IPS-18c (cell line): Measurements from ENCODE around the gene ARHGAP31.
"Not testable (repeated sequence)": the region's sequence is repeated elsewhere in the genome, so short reads cannot be mapped to it uniquely, and the experiment has no call there.

Experiments used
- H3K4me3 ChIP-seq: 2 replicates; pipeline ENCODE4 v1.7.0; 2013; ENCODE audit warnings: low read depth, mild to moderate bottlenecking, low read length, moderate library complexity; ENCODE audit not compliant: insufficient read depth
- H3K9me3 ChIP-seq: one replicate; pipeline ENCODE4 v1.6.1; 2013; ENCODE audit warnings: mild to moderate bottlenecking, low read length, moderate library complexity; ENCODE audit not compliant: control insufficient read depth, insufficient read depth

The ARHGAP31 gene

GRCh38 chr3:119310071-119310470, 15.9 kb downstream of the ARHGAP31 start:
- Histone ChIP-seq H3K9me3 (no peaks in the 10 kb centered on the region), H3K4me3 (peak overlapping the region; percentile 21; the same call in 1 of the 2 replicates)

- Histone ChIP-seq H3K4me3 (no peak overlapping the region), H3K9me3 (no peaks in the 10 kb centered on the region)
Measured at GRCh38 chr3:119311081-119311925, 17.1 kb downstream of the ARHGAP31 start.

- no peak overlapping the region for H3K4me3 ChIP-seq
- H3K9me3 ChIP-seq, result no peaks in the 10 kb centered on the region
Measured at GRCh38 chr3:119313461-119313860, 19.3 kb downstream of the ARHGAP31 start.

- Histone ChIP-seq H3K4me3 (no peak overlapping the region), H3K9me3 (no peaks in the 10 kb centered on the region)
Measured at GRCh38 chr3:119314821-119315220, 20.6 kb downstream of the ARHGAP31 start.

- H3K4me3 ChIP-seq, result no peak overlapping the region
- H3K9me3 ChIP-seq, result no peaks in the 10 kb centered on the region
Measured at GRCh38 chr3:119315600-119316312, 21.6 kb downstream of the ARHGAP31 start.

- H3K4me3 ChIP-seq, result no peak overlapping the region
- no peaks in the 10 kb centered on the region for H3K9me3 ChIP-seq
Measured at GRCh38 chr3:119316313-119316670, 22.1 kb downstream of the ARHGAP31 start.

- Histone ChIP-seq H3K4me3 (no peak overlapping the region), H3K9me3 (no peaks in the 10 kb centered on the region)
Measured at GRCh38 chr3:119318876-119319275, 24.7 kb downstream of the ARHGAP31 start.

- Histone ChIP-seq H3K9me3 (no peaks in the 10 kb centered on the region), H3K4me3 (no peak overlapping the region)
Measured at GRCh38 chr3:119319311-119319710, 25.1 kb downstream of the ARHGAP31 start.

- not testable (repeated sequence) for H3K9me3 ChIP-seq, H3K4me3 ChIP-seq
Measured at GRCh38 chr3:119320785-119321184, 26.6 kb downstream of the ARHGAP31 start.

GRCh38 chr3:119322021-119322834, 28.0 kb downstream of the ARHGAP31 start:
- H3K4me3 ChIP-seq, result peak overlapping the region; percentile 70
- no peaks in the 10 kb centered on the region for H3K9me3 ChIP-seq

- Histone ChIP-seq H3K4me3 (peak overlapping the region; percentile 70), H3K9me3 (no peaks in the 10 kb centered on the region)
Measured at GRCh38 chr3:119322835-119323722, 28.9 kb downstream of the ARHGAP31 start.

- Histone ChIP-seq H3K9me3 (no peaks in the 10 kb centered on the region), H3K4me3 (peak overlapping the region; percentile 70)
Measured at GRCh38 chr3:119323723-119324085, 29.5 kb downstream of the ARHGAP31 start.

- H3K4me3 ChIP-seq, result no peak overlapping the region
- H3K9me3 ChIP-seq, result no peaks in the 10 kb centered on the region
Measured at GRCh38 chr3:119324899-119325298, 30.7 kb downstream of the ARHGAP31 start.

GRCh38 chr3:119326976-119327375, 32.8 kb downstream of the ARHGAP31 start:
- H3K4me3 ChIP-seq, result no peak overlapping the region

GRCh38 chr3:119329551-119329950, 35.4 kb downstream of the ARHGAP31 start:
- H3K4me3 ChIP-seq, result no peak overlapping the region
- no peaks in the 10 kb centered on the region for H3K9me3 ChIP-seq

More at GRCh38 chr3:119326976-119327375, 32.8 kb downstream of the ARHGAP31 start:
- no peaks in the 10 kb centered on the region for H3K9me3 ChIP-seq

GRCh38 chr3:119330181-119330580, 36.0 kb downstream of the ARHGAP31 start:
- no peak overlapping the region for H3K4me3 ChIP-seq
- H3K9me3 ChIP-seq, result no peaks in the 10 kb centered on the region

- no peaks in the 10 kb centered on the region for H3K9me3 ChIP-seq
- no peak overlapping the region for H3K4me3 ChIP-seq
Measured at GRCh38 chr3:119330858-119331257, 36.7 kb downstream of the ARHGAP31 start.
